T-helper 1 cell (primary cell): ENCODE results near the gene YARS1.
A peak's percentile ranks its signal among the peaks of the same experiment; 100 is the strongest.

ENCODE experiments used
- DNase-seq, 5 donors: peaks; one replicate each; pipeline ENCODE4 v3.0.0-alpha.2; 2012 to 2020
- total RNA-seq, 4 donors: gene quantifications; one replicate each; lab custom pipeline; 2026; lab: John Stamatoyannopoulos, UW

YARS1 gene
- 72.8 to 132 (median 95.8) reads per million in 4 donors for total RNA-seq

- peak; percentile 98 to 100 (median 99) for DNase-seq
Observed at GRCh38 chr1:32817159-32817814, at the start of gene YARS1, which contains the start of gene S100PBP. Gene YARS1 (minus strand): TSS chr1:32817358. CDS start chr1:32817244, 114 bp downstream. Gene S100PBP (plus strand): TSS chr1:32817653. CDS start chr1:32826100, 8,447 bp downstream.

- DNase-seq = no peak
Observed at GRCh38 chr1:32865639-32866405, 48.7 kb upstream of the YARS1 start.

GRCh38 chr1:32864375-32865019 lies 47.3 kb upstream of the YARS1 start:
- no peak for DNase-seq

GRCh38 chr1:32863881-32864245 lies 46.7 kb upstream of the YARS1 start:
- no peak for DNase-seq

- DNase-seq = no peak
Observed at GRCh38 chr1:32863218-32863880, 46.2 kb upstream of the YARS1 start.

GRCh38 chr1:32861904-32862695 lies 44.9 kb upstream of the YARS1 start:
- no peak for DNase-seq

- no peak for DNase-seq
Observed at GRCh38 chr1:32860566-32860965, 43.4 kb upstream of the YARS1 start.

- DNase-seq = no peak
Observed at GRCh38 chr1:32859915-32860314, 42.8 kb upstream of the YARS1 start.

GRCh38 chr1:32858791-32859190 lies 41.6 kb upstream of the YARS1 start:
- DNase-seq = no peak

- DNase-seq = no peak
Observed at GRCh38 chr1:32858136-32858535, 41.0 kb upstream of the YARS1 start.

- no peak for DNase-seq
Observed at GRCh38 chr1:32855861-32856617, 38.9 kb upstream of the YARS1 start.

- DNase-seq = no peak
Observed at GRCh38 chr1:32848354-32849063, 31.4 kb upstream of the YARS1 start.

GRCh38 chr1:32831878-32832277 lies 14.7 kb upstream of the YARS1 start:
- no peak for DNase-seq

GRCh38 chr1:32830092-32830852 lies 13.1 kb upstream of the YARS1 start:
- DNase-seq = no peak

- DNase-seq = no peak
Observed at GRCh38 chr1:32828341-32828740, 11.2 kb upstream of the YARS1 start.

- DNase-seq = no peak
Observed at GRCh38 chr1:32825181-32825580, 8.0 kb upstream of the YARS1 start.

- DNase-seq = peak in 1 of 5 donors; percentile 67
Observed at GRCh38 chr1:32818804-32819541, 1.8 kb upstream of the YARS1 start.

GRCh38 chr1:32817815-32818786 lies 943 bp upstream of the YARS1 start:
- peak in 3 of 5 donors; percentile 10 to 40 (median 26) for DNase-seq
